ENCODE results near the gene POLE. TPM values are rescaled to one million over a fixed set of nuclear protein-coding genes. Genes with fewer than 3 reads are reported as not detected.
"Not testable (repeated sequence)": the region's sequence is repeated elsewhere in the genome, so short reads cannot be mapped to it uniquely, and the experiment has no call there.

The POLE gene
- total RNA-seq, 1 experiment from 2014 or later, result 200 TPM

DNA sequence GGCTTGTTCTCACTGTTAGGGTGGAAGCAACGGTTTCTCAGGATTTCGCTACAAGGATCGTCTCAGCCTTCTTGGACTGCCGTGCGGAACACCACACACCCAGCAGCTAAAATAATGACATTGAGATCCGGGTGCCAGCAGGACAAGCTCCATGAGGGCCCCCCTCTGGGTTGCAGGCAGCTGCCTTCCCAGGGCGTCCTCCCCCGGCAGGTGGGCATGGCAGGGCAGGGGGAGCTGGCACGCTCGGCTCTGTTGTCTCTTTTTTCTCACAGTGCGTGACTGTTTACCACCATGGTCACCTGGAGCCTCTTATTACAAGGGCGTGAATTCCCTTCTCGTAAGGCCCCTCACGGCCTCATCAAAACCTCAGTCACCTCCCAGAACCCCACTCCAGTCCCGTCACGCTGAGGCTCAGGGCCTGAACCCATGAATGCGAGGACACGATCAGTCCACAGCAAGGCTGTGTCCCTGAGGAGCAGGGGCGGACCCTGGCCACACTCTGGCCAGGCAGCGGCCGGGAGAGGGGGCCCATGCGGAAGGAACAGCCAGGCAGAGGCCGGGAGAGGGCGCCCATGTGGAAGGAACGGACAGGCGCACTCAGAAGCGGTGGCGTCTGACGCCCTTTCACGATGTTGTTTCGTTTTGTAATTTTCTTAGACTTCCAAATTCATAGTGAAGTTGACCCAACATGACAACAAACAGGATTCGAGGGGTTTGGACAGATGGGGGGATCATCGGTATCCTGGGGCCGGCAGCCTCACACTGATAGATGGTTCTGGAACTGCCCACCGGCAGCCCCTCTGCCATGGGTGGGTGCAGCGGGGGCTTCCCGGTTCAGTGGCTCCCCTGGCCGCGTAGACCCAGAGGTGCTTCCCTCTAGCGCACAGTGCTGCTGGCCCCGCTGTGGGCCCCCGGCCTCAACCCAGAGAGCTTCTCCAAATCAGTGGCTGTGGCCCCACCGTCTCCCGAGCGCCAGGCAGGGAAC lies 86.8 kb downstream of the POLE start:
- H3K4me3 Mint-ChIP-seq (ENCODE audit: low read depth, unreplicated experiment), result peak overlapping the region; percentile 56
- BruUV-seq (replicated peaks), result no TSS peak
- intact Hi-C loops (cut with micrococcal nuclease; ENCODE audit: unreplicated experiment), result no loop called here
- H3K36me3 Mint-ChIP-seq (ENCODE audit: insufficient read depth, unreplicated experiment), result peaks cover 6% of the 10 kb centered on the region
- H3K9me3 Mint-ChIP-seq (ENCODE audit: low read depth, unreplicated experiment), result peaks cover 5% of the 10 kb centered on the region
- H3K27me3 Mint-ChIP-seq (ENCODE audit: unreplicated experiment), result peaks cover 97% of the 10 kb centered on the region
- H3K27ac Mint-ChIP-seq (ENCODE audit: unreplicated experiment), result no peak overlapping the region
- peak; percentile 83 for DNase-seq
- peaks cover 18% of the 10 kb centered on the region for H3K4me1 Mint-ChIP-seq (ENCODE audit: low read depth, unreplicated experiment)
- TF ChIP-seq, protein P1, sequence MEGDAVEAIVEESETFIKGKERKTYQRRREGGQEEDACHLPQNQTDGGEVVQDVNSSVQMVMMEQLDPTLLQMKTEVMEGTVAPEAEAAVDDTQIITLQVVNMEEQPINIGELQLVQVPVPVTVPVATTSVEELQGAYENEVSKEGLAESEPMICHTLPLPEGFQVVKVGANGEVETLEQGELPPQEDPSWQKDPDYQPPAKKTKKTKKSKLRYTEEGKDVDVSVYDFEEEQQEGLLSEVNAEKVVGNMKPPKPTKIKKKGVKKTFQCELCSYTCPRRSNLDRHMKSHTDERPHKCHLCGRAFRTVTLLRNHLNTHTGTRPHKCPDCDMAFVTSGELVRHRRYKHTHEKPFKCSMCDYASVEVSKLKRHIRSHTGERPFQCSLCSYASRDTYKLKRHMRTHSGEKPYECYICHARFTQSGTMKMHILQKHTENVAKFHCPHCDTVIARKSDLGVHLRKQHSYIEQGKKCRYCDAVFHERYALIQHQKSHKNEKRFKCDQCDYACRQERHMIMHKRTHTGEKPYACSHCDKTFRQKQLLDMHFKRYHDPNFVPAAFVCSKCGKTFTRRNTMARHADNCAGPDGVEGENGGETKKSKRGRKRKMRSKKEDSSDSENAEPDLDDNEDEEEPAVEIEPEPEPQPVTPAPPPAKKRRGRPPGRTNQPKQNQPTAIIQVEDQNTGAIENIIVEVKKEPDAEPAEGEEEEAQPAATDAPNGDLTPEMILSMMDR (IDR thresholded peaks at IDR 0.05; ENCODE audit: unreplicated experiment), result peak; percentile 80
- CTCF ChIA-PET, result interaction anchor here (0.5 to 1.4 kb wide), 2 partner anchors 15 to 16 kb away, joined by 3 to 7 read pairs; no protein-coding TSS in a partner anchor

DNA sequence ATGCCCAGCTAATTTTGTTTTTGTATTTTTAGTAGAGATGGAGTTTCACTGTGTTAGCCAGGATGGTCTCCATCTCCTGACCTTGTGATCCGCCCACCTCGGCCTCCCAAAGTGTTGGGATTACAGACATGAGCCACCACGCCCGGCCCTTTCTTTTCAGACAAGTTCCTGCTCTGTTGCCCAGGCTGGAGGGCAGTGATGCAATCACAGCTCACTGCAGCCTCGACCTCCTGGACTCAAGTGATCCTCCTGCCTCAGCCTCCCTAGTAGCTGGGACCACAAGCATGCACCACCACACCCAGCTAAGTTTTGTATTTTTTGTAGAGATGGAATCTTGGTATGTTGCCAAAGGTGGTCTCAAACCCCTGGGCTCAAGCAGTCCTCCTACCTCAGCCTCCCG lies 87.6 kb downstream of the POLE start:
- H3K27me3 Mint-ChIP-seq (ENCODE audit: unreplicated experiment), result peaks cover 95% of the 10 kb centered on the region
- H3K4me3 Mint-ChIP-seq (ENCODE audit: low read depth, unreplicated experiment); DNase-seq; intact Hi-C loops (cut with micrococcal nuclease; ENCODE audit: unreplicated experiment); BruUV-seq (replicated peaks); H3K36me3 Mint-ChIP-seq (ENCODE audit: insufficient read depth, unreplicated experiment); H3K9me3 Mint-ChIP-seq (ENCODE audit: low read depth, unreplicated experiment); H3K27ac Mint-ChIP-seq (ENCODE audit: unreplicated experiment): not testable (repeated sequence)
- CTCF ChIA-PET, result interaction anchor here (0.7 to 1.4 kb wide), 2 partner anchors 15 to 62 kb away, joined by 6 to 7 read pairs; no protein-coding TSS in a partner anchor
- peaks cover 18% of the 10 kb centered on the region for H3K4me1 Mint-ChIP-seq (ENCODE audit: low read depth, unreplicated experiment)

DNA sequence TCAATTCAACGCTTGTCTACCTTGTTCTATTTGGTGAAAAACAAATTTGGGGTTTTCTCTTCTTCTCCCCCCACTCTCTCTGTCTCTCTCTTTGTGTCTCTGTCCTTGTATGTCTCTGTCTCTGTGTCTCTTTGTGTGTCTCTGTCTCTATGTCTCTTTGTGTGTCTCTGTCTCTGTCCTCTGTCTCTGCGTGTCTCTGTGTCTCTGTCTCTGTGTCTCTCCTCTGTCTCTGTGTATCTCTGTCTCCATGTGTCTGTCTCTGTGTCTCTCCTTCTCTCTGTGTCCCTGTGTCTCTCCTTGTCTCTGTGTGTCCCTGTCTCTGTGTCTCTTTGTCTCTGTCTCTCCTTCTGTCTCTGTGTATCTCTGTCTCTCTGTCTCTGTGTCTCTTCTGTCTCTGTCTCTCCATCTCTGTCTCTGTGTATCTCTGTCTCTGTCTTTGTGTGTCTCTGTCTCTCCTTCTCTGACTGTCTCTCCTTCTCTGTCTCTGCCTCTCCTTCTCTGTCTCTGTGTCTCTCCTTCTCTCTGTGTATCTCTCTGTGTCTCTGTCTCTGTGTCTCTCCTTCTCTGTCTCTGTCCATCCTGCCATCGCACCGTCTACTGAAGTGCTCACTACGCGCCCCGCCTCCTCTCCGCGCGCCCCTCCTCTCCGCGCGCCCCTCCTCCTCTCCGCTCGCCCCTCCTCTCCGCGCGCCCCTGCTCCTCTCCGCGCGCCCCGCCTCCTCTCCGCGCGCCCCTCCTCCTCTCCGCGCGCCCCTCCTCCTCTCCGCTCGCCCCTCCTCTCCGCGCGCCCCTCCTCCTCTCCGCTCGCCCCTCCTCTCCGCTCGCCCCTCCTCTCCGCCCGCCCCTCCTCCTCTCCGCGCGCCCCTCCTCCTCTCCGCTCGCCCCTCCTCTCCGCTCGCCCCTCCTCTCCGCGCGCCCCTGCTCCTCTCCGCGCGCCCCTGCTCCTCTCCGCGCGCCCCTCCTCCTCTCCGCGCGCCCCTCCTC lies 89.5 kb downstream of the POLE start:
- CTCF ChIA-PET, result no interaction called here
- intact Hi-C loops (cut with micrococcal nuclease; ENCODE audit: unreplicated experiment), result no loop called here
- no TSS peak for BruUV-seq (replicated peaks)
- H3K4me3 Mint-ChIP-seq (ENCODE audit: low read depth, unreplicated experiment), result peak overlapping the region; percentile 0
- peaks cover 7% of the 10 kb centered on the region for H3K9me3 Mint-ChIP-seq (ENCODE audit: low read depth, unreplicated experiment)
- H3K27me3 Mint-ChIP-seq (ENCODE audit: unreplicated experiment), result peaks cover 98% of the 10 kb centered on the region
- peaks cover 30% of the 10 kb centered on the region for H3K4me1 Mint-ChIP-seq (ENCODE audit: low read depth, unreplicated experiment)
- TF ChIP-seq, protein P1 (IDR thresholded peaks at IDR 0.05; ENCODE audit: unreplicated experiment), result no peak
- DNase-seq, result no peak
- H3K36me3 Mint-ChIP-seq (ENCODE audit: insufficient read depth, unreplicated experiment), result peaks cover 14% of the 10 kb centered on the region
- peak overlapping the region; percentile 8 for H3K27ac Mint-ChIP-seq (ENCODE audit: unreplicated experiment)

DNA sequence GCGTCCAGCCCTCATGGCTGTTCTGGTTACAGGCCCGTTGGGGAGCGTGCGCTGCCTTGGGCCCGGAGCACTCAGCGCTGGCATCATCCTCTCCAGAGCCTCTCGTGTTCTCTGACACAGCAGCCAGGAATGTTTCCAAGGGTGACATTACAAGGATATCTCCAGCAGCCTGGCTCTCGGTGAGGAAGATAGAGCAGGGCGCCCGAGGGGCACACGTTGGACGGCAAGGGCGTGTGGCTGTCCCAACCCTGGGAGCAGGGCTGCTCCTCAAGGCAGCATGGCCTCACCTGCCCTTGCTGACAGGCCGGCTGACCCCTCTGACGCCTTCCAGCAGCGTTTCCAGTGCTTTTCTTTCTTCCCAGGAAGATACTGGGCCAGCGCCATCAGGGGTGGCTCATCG lies 91.1 kb downstream of the POLE start:
- Mint-ChIP-seq H3K36me3 (ENCODE audit: insufficient read depth, unreplicated experiment) (peaks cover 14% of the 10 kb centered on the region), H3K27ac (ENCODE audit: unreplicated experiment) (no peak overlapping the region), H3K9me3 (ENCODE audit: low read depth, unreplicated experiment) (peaks cover 7% of the 10 kb centered on the region), H3K27me3 (ENCODE audit: unreplicated experiment) (peaks cover 98% of the 10 kb centered on the region), H3K4me1 (ENCODE audit: low read depth, unreplicated experiment) (peaks cover 30% of the 10 kb centered on the region), H3K4me3 (ENCODE audit: low read depth, unreplicated experiment) (no peak overlapping the region)
- intact Hi-C loops (cut with micrococcal nuclease; ENCODE audit: unreplicated experiment), result no loop called here
- no peak for DNase-seq
- no TSS peak for BruUV-seq (replicated peaks)
- CTCF ChIA-PET, result no interaction called here
- TF ChIP-seq, protein P1 (IDR thresholded peaks at IDR 0.05; ENCODE audit: unreplicated experiment), result no peak

All from Calu3 (cell line).